GM12874 (cell line): ENCODE data around the gene KLHL3.

ENCODE experiments used
- CTCF ChIP-seq: IDR thresholded peaks from 2 replicates; pipeline ENCODE4 v1.5.1; 2011; ENCODE audit warnings: low read depth, mild to moderate bottlenecking, control low read depth, low read length, moderate library complexity; ENCODE audit not compliant: insufficient read depth

KLHL3 gene

GRCh38 chr5:137752905-137753690, 17.2 kb upstream of the KLHL3 start:
- TF ChIP-seq CTCF, result no peak

- TF ChIP-seq CTCF, result peak; percentile 57
Measured at GRCh38 chr5:137751869-137752491, 16.1 kb upstream of the KLHL3 start.

- TF ChIP-seq CTCF, result no peak
Measured at GRCh38 chr5:137750436-137750835, 14.5 kb upstream of the KLHL3 start.

GRCh38 chr5:137747848-137748247, 12.0 kb upstream of the KLHL3 start:
- no peak for TF ChIP-seq CTCF

GRCh38 chr5:137743031-137743640, 7.2 kb upstream of the KLHL3 start:
- peak; percentile 54 for TF ChIP-seq CTCF

GRCh38 chr5:137741718-137742117, 5.8 kb upstream of the KLHL3 start:
- TF ChIP-seq CTCF, result no peak

GRCh38 chr5:137739737-137740136, 3.8 kb upstream of the KLHL3 start:
- no peak for TF ChIP-seq CTCF
